KOPT-K1 (cell line): ENCODE measurements around the gene CCL17.

Experiments used
- H3K27ac ChIP-seq: fragments of 200-600 bp; sonication (generic); 2 replicates; pipeline ENCODE4 v1.5.1; 2016; ENCODE audit warnings: antibody characterized with exemption, mild to moderate bottlenecking, low read depth, low read length; ENCODE audit not compliant: poor library complexity, severe bottlenecking
- H3K36me3 ChIP-seq: fragments of 200-600 bp; sonication (generic); 2 replicates; pipeline ENCODE4 v1.5.1; 2017; ENCODE audit warnings: antibody characterized with exemption, mild to moderate bottlenecking, low read length, moderate library complexity; ENCODE audit not compliant: insufficient read depth
- H3K9me3 ChIP-seq: fragments of 200-600 bp; sonication (generic); 2 replicates; pipeline ENCODE4 v1.5.1; 2017; ENCODE audit warnings: antibody characterized with exemption, low read length, mild to moderate bottlenecking; ENCODE audit not compliant: insufficient read depth, poor library complexity, severe bottlenecking

Gene CCL17

GRCh38 chr16:57464523-57464922 is 60.0 kb downstream of the CCL17 start:
- peaks cover 80% of the 10 kb centered on the region for H3K36me3 ChIP-seq
- no peak overlapping the region for H3K27ac ChIP-seq
- H3K9me3 ChIP-seq, result no peaks in the 10 kb centered on the region
